ENCODE data around the gene BTBD10.

BTBD10 gene

GRCh38 chr11:13373216-13373615, 89.8 kb downstream of the BTBD10 start:
- DNase-seq (ENCODE audit: low read depth) = no peak

DNA sequence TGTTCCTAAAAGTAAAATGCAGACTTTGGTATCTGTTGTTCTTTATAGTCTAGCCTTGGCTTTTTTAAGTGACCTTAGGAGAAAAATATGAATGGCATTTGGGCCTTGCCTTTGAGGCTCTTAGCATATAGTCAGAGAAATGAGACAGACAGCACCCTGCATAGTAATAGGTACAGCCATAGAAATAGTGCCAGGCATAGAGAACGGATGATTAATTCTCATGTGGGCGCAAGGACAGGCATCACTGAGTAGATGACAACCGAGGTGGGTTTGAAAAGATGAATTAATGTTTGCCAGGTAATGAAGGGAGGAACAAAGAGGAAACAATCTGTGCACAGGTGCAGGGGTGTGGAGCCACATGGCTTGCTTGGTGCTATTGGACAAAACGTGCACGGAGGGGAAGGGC, 95.0 kb downstream of the BTBD10 start:
- no peak for DNase-seq (ENCODE audit: low read depth)

DNA sequence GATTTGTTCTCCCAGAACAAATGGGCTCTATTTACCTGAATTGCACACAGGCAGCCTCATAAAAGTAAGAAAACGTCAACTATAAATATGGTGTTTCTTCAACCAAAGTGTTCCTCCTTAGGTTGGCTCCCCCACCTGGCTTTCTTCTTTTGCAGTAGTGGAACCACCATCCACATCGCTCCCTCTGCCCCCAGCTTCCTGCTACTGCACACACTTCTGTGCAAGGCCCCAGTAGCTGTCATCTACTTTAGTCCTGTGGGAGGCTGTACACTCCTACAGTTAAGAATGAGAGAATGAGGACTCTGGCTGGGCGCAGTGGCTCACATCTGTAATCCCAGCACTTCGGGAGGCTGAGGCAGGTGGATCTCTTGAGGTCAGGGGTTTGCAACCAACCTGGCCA, 95.9 kb downstream of the BTBD10 start:
- DNase-seq (ENCODE audit: low read depth) = no peak

DNA sequence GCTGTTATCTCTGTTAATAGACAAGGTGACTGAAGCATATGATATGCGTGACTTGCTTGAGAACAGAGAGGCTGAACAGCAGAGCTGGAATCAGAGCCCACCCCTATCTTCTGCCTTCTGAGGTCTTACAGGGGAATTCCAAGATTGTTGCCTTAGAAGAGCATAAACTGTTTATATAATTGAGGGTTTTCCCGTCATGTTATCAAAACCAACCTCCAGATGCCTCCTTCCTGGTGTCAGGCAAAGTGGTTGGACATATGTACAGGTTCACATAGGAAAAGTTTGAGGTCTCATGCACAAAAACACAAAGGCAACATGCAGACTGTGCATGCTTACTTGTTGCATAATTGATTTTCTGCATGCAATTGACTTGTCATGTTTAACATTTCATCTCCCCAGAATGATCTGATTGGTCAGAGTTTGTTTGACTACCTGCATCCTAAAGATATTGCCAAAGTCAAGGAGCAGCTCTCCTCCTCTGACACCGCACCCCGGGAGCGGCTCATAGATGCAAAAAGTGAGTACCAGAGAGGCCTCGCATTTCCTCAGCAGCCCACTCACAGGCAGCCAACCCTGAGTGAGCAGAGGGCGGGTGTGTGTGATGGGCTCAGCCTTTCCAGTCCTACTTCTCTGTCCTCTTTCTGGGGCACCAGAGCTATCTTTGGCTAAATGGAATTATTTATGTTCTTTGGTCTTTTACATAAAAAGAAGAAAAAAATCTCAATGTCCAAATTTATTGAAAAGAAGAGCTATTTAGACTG, 96.6 kb downstream of the BTBD10 start:
- no peak for DNase-seq (ENCODE audit: low read depth)

DNA sequence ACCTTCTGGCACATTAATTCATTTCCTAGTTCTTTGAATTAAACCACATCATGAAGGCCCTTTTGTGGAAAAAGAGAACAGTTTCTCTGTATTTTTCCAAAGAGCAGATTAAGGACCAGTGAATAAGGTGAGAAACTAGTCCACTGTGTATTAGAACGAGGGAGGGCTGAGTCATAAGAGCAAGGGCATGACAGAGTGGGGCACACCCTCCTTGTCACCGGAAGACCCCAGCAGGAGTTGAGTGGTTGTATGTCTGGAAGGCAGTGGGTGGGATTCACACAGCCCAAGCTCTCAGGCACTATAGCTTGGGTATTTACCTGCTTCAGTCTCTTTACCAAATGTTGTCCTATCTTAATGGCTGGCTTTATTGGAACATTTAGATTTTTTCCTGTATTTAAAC, 98.6 kb downstream of the BTBD10 start:
- no peak for DNase-seq (ENCODE audit: low read depth)

GRCh38 chr11:13362596-13363109, 100.4 kb downstream of the BTBD10 start:
- no peak for DNase-seq (ENCODE audit: low read depth)

DNA sequence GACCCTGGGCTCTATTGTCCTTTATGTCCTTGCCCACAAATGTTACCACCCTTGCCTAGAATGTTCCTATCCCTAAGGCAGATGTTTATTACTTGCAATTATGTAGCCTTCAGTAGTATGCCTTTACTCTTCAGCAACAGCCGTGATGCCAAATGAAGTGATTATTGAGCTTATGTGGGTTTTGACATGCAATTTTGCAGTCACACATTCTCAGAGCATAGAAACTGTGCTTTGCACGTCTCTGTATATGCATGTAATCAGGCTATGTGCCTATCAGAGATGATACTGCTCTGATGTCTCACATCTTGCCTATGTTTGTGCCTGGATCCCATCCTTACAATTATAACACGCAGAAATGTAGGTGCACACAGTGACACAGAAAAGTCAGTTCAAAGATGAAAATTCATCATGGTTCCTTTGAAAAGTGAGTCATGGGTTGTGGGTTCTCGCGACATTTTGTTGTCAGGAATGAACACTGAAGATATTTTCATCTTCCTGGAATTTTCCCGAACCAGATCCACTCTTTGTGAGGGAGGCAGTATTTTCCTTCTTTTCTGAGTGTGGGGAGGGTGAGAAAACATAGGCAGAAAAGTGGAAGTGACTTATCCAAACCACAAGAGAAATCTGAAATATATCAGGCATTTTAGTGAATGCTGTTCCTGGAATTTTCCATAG, 104.3 kb downstream of the BTBD10 start:
- DNase-seq (ENCODE audit: low read depth) = no peak

- no peak for DNase-seq (ENCODE audit: low read depth)
Measured at GRCh38 chr11:13357232-13357631, 105.8 kb downstream of the BTBD10 start.

DNA sequence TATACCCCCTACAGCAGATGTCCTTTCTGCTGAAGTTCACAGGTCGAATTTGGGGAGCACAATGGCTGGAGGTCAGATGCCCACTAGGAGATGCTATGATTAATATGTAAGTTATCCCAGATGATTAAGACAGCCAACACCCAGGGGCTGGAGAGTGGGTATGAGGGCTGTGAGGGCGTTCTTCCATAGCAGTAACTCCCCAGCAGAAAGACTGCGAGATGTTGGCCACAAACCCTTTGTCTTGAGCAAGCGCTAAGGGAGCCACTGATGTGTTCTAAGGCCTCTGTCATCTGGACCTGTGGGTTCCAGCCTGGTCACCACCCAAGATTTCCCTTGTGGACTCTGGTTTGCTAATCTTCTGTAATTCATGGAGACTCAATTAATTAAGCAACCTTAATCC, 107.8 kb downstream of the BTBD10 start:
- DNase-seq (ENCODE audit: low read depth) = no peak

- DNase-seq (ENCODE audit: low read depth) = no peak
Measured at GRCh38 chr11:13354335-13354734, 108.7 kb downstream of the BTBD10 start.

- DNase-seq (ENCODE audit: low read depth) = no peak
Measured at GRCh38 chr11:13352711-13353110, 110.3 kb downstream of the BTBD10 start.

- DNase-seq (ENCODE audit: low read depth) = no peak
Measured at GRCh38 chr11:13349581-13349980, 113.4 kb downstream of the BTBD10 start.

GRCh38 chr11:13349046-13349445, 114.0 kb downstream of the BTBD10 start:
- no peak for DNase-seq (ENCODE audit: low read depth)

DNA sequence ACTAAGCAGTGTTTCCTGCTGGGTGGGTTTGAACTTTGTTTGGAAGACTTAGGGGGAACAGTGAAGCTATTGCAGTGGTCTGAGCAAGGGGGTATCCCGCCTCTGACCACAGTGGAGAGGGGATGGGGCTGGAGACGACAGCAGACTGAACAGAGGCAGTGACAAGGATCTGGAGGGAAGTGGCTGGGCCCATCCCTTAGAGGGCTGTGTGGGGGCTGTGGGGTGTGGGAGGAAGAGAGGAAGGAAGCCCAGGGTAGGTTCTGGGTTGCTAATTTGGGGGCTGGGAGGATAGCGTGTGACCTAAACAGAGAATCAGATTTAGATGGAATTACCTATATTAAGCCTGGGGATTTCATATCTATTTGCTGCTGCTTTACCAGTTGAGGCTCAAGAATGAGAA, 114.7 kb downstream of the BTBD10 start:
- DNase-seq (ENCODE audit: low read depth) = no peak

GRCh38 chr11:13347901-13348300, 115.1 kb downstream of the BTBD10 start:
- no peak for DNase-seq (ENCODE audit: low read depth)

DNA sequence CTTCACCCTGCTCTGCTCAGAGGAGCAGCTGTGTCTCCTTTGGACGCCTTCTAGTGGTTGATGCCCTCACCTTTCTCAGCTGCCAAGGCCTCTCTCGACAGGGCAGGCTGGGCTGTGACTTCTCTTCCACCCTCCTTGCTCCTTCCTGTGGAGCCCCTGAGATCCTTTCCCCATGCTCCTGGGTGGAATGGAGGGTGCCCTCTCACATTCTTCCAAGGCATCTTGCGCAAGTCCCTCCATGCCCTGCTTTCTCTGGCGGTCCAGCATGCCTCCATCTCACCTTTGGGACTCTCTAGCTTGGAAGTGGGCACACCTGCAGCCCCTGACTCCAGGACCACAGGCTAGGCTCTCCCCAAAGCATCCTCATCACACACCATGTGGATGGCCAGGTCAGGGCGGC, 116.6 kb downstream of the BTBD10 start:
- no peak for DNase-seq (ENCODE audit: low read depth)

- DNase-seq (ENCODE audit: low read depth) = no peak
Measured at GRCh38 chr11:13344818-13345217, 118.2 kb downstream of the BTBD10 start.

DNA sequence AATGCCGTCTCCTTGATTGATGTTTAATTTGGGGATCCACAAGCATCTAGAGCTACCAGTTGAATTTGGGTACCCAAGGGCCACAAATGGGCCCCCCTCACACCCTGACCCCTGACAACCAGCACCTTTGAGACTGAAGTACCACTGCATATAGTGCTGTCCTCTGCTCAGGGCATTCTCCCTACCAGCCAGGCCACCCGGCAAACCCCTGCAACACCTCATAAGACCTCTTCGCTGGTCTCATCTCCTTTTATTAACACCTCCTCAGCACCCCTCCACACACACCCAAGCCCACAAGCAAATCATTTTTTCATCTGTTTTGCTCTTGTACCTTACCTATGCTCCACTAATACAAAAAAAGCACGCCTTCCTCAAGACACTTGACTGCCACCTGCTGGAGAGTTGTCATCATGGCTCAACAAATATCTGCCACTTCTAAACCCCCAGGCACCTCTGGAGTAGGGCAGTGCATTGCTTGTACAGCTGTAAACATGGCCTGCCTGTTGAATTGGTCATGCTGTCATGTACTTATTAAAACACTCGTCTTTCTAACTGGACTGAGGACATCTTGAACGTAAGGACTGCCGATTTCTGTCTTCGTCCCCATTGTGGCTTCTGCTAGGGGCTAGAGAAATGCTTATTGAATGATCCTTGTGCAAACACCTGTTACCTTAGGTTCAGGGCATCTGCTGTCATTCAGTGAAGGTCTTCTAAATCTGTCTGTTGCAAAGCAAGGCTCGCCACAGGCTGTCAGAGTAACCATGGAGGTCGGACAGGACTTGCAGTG, 118.9 kb downstream of the BTBD10 start:
- DNase-seq (ENCODE audit: low read depth) = peak; percentile 62

- DNase-seq (ENCODE audit: low read depth) = no peak
Measured at GRCh38 chr11:13343067-13343466, 120.0 kb downstream of the BTBD10 start.

DNA sequence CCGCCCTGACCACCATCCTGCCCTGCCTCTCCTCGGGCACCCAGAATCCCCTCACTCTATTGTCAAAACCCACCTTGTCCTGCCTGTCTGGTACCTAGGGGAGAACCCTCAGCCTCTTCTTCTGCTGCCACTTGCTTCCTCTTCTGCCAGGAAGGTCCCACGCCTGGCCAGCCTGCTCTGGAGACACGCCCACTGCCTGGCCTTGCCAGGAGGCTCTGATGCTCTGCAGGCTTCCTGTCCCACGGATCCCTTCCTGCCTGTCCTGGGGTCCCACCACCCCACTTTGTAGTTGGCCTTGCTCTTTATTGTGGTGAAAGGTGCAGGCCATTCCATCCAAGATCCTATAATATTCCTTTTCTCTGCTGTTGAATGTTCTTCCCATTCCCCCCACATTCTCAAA, 122.0 kb downstream of the BTBD10 start:
- no peak for DNase-seq (ENCODE audit: low read depth)

GRCh38 chr11:13339195-13340153, 123.5 kb downstream of the BTBD10 start:
- DNase-seq (ENCODE audit: low read depth) = no peak
